Stimulated activated CD8-positive, alpha-beta memory T cell treated with anti-CD3 and anti-CD28 coated beads, Interleukin-15, amount 100 ng/mL, for 24 hours (primary cell): ENCODE measurements around the gene ACVR1.
"Not testable (repeated sequence)": the region's sequence is repeated elsewhere in the genome, so short reads cannot be mapped to it uniquely, and the experiment has no call there.

Experiments
- DNase-seq: peaks from one replicate; pipeline ENCODE4 v3.0.0-alpha.2; 2020; ENCODE audit warnings: low read depth

The ACVR1 gene

DNA sequence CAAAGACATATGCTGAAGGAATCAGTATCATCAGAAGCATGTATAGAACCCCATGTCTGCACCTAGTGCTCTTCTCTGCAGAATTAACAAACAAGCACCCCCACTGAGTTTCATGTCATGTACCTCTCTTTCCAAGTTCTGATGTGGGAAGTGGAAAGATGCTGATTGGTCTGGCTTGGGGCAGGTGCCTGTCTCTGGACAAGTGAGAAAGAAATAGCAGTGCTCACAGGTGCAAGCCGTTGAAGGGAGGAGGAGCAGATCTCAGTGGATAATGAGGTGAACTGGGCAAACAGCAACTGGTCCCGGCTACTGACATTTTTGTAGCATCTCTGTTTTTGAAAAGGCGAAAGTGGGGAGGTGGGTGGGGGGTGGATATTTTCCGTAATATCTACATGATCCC, 17.5 kb upstream of the ACVR1 start:
- no peak for DNase-seq

DNA sequence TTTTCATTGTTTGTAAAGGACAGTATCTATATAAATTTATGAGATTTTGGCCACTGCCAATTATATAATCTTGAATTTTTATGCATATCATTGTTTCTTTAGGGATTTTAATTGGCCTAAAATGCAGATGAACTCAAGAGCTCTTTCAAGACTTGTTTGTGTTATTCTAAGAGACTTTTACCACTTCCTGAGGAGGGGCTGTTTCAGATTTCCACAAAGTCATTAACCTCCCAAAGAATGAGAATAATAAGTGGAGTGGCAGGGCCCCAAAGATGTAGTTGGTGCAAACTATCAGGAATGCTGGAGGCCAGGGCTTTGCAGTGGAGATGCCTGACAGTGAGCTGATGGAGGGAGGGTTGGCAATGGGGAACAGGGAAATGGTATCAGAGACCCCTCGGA, 15.5 kb upstream of the ACVR1 start:
- no peak for DNase-seq

DNA sequence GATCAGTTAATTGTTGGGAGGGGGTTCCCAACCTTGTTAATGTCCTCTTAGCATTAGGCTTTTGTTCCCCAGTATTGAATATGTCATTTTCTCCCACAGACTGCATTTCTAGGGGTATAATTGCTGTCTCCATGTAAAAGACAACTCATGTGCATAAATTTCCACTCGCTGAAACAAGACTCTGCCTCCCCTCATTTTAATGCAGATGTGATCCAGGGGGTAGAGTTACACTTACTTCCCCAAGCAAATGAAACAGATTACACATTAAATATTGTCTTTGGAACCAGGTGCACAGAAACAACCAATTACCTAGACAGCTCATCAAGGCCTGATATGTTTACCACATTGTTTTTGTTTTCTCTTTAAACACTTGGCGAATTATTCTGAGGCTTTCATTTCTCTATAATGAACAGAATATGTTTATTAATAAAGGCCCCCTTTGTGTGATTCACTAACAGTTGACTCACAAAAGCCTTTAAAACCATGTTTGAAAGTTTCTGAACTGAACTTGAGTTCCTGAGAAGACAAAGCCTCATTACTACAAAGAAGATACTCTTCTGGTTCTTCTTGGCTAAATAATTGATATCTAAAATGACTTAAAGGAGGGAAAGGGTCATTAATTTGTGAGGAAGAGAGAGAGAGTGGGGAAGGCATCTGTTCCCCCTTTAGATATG, 15.0 kb upstream of the ACVR1 start:
- DNase-seq, result no peak

DNA sequence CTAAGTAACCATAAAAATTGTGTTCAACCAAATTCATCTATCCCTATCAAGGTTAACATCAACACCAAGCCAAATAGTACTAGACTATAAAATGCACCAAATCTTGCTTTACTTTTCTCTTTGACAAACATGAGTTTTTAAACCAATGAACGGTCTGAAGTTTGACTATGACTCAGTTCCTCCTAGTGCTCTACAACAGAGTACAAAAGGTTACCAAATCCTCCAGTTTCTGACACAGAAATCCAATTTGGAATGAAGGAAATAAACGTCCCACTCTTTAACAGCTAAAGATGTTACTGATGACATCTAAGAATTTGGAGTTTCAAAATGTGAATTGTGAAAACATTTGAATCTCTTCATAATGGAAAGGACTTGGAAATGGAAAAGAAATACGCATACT, 11.8 kb upstream of the ACVR1 start:
- no peak for DNase-seq

DNA sequence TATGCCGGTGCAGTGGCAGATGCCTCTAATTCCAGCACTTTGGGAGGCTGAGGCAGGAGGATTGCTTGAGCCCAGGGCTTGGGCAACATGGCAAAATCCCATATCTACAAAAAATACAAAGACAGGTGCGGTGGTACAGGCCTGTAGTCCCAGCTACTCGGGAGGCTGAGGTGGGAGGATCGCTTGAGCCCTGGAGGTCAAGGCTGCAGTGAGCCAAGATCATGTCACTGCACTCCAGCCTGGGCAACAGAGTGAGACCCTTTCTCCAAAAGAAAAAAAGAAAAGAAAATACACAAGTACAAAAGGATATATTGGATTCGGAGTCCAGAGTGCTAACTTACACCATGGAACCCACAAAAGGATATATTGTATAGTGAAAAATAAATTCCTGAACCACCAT, 8.4 kb upstream of the ACVR1 start:
- not testable (repeated sequence) for DNase-seq

DNA sequence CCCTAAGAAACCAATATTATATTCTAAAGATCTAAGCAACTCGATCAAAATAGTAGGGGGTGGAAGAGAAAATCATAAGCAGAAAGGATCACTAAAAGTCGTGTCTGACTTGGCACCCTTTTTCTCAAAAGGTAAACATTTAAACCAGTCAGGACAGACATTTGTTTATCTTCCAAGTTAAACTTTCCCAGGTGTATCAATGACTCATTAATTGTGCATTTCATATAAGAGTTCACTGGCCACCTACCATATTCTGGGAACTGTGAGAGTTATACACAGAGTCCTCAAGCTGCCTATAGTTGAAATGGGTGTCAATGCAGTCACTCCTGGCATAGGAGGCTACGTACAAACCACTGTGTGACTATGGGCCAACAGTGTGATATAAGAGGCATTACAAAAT, 4.8 kb upstream of the ACVR1 start:
- DNase-seq, result no peak

DNA sequence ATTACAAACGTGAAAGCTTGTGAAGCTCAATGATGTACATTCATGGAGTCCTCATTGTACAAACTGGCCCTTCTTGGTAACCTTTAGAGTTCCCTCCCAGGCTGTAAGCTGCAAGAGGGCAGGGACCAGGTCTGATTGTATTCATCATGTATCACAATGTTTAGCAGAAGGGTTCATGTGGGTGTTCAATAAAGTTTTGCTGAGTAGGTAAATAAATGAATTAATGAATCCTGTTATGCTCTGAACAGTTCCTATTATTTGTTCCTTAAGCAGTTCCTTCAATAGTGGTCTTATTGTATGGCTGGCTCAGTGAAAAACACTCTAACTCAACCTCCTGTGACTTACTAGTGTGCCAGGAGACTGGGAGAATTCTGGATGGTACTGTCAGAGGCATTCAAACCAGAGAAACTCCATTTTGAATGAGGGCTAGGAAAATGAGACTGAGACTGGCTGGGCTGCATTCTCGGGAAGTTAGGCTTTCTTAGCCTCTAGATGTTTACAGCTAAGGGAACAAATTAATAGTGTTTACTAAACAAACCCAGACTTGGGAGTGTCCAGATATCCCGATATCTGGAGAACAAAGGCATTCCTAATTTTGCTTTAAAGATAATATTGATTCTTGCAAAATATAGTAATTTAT, 1.8 kb upstream of the ACVR1 start:
- no peak for DNase-seq

DNA sequence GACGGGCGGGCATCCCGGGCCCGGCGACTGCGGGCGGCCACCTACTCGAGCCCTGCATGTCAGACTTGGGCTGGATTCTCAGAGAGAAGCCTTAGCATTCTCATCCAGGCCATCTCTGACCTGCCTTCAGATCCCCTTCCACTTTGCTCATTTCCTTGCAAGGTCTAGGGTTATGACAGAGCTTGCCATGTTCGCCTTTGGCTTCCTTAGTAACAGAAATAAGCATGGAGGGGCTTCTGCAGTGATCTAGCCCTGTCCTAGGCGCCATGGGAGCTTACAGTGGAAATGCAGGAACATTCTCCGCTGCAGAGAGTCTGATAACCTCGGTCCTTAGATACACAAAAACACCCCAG, 632 bp upstream of the ACVR1 start:
- no peak for DNase-seq

DNA sequence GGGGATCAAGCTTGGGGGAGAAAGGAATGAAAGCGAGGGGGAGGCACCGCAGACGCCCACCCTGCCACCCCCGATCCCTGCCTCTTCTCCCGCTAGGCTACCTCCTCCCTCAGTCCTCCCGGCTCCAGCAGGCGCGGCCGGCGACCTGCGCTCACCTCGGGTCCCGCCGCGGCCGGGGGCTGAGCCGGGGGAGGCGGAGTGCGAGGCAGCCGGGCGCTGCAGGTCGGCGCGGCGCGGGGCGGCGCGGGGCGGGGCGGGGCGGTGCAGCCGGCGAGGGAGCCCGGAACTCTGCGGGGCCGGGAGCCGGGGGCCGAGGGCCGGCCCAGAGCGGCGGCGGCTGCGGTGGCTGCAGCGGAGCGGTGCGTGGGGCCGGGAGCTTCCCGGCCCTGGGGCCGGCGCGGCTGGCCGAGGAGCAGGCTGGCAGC, 477 bp downstream of the ACVR1 start:
- no peak for DNase-seq

DNA sequence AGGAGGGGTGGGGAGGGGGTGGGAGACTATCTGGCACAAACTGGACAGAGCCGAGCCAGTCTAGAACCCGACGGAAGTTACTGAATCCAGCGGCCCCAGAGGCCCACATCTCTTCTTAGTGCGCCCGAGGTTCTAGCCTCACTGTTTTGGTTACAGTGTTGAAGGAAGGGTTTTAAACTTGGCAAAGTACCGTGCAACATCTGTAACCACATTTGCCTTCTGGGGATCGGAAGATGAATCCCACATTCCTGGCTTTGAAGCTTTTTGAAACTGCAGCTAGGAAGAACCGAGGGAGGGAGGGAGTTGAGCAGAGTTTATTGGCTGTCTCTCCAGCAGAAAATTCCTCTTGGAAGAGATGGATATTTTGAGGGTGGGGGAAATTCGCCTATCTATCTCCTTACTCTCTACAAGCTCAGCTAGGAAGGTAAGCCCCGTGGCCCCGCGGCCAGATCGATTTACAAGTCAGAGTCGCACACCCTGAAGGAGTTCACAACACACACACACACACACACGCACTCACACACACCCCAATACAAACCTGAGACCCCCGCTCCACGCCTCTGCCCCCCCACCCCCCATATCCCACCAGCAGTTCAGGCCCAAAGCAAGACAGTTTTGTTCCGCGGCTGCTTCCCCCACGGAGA, 1.0 kb downstream of the ACVR1 start:
- DNase-seq, result no peak

DNA sequence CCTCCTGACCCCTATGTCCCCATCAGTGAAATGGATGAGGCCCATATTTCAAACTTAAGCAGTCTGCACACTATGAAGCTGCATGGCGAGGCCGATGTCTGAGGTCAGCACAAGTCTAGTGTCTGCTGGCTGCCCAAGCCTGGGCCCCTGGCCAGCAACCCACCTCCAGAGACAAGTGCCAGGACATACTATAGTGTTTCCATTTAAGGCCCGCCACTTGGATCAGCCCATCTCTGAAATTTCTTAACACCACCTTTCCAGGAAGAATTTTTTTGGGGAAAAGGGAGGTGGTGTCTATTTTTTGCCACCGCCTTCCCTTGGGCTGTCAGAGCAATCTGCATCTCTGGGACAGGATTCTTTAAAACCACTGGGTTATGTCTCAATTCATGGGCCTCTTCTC, 1.8 kb downstream of the ACVR1 start:
- DNase-seq, result no peak

DNA sequence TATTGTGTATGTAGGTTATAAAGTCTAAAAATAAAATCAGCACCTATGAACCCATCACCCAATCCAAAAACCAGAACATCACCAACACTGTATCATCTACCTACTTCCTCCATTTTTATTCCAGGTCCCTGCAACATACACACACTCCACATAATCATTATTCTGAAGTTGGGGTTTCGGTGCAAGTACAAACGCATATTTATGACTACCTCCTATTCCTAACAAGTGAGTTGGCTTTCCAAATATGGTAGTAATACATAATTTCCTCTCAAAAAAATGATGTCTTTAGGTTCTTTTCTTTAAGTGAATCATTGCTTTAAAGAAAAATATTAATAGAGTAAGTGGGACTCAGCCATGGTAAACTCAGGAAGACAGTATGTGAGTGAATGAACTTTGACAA, 3.3 kb downstream of the ACVR1 start:
- DNase-seq, result no peak

DNA sequence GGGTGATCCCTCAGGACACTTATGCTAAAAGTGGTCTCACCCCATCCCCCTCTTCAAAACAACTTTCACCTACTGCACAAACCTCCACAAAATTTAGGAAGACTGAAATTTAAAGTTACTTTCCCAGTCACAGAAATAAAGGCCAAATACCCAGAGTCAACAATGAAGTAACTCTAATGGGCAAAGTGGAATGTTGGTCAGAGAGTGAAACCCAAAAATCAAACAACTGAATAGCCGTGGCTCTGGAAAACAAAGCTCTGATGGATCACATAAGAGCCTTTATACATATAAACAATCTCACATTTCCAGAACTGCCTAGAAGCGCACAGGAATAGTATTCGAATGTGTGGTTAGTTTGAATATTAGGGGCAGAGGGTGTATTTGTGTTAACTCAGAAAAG, 4.7 kb downstream of the ACVR1 start:
- no peak for DNase-seq

DNA sequence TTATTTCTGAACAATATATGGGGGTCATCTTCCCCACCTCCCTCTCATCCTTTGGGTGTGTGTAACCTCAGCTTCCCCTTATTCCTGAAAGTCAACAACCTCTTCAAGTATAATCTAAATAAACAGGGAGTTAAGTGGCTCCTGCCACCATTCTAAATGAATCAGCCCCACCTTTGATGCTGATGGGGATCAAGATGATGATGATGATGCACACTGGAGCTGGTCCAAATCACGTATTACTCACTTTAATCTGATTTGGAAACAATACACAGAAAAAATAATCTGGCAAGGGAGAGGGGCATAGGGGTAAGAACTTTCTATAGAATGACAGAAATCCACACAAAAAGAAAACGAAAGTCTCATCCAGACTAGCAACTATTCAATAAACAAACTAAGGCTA, 7.1 kb downstream of the ACVR1 start:
- DNase-seq, result no peak

DNA sequence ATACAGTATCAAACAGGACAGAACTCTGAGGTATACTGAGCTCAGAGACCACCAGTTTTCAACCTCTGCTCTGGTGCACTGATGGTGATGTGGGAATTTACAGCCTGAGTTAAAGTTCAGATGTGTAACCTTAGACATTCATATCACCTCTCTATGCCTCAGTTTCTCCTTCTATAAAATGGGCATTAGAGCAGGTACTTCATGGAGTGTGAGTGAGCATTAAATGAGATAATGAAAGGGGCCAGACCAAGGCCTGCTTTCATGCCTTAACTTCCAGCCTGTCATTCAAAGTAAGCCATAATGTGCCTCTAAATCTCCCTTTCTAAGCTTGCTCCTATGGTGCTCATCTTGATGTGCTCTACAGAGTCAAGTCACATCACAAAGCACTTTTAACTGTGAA, 8.4 kb downstream of the ACVR1 start:
- no peak for DNase-seq

DNA sequence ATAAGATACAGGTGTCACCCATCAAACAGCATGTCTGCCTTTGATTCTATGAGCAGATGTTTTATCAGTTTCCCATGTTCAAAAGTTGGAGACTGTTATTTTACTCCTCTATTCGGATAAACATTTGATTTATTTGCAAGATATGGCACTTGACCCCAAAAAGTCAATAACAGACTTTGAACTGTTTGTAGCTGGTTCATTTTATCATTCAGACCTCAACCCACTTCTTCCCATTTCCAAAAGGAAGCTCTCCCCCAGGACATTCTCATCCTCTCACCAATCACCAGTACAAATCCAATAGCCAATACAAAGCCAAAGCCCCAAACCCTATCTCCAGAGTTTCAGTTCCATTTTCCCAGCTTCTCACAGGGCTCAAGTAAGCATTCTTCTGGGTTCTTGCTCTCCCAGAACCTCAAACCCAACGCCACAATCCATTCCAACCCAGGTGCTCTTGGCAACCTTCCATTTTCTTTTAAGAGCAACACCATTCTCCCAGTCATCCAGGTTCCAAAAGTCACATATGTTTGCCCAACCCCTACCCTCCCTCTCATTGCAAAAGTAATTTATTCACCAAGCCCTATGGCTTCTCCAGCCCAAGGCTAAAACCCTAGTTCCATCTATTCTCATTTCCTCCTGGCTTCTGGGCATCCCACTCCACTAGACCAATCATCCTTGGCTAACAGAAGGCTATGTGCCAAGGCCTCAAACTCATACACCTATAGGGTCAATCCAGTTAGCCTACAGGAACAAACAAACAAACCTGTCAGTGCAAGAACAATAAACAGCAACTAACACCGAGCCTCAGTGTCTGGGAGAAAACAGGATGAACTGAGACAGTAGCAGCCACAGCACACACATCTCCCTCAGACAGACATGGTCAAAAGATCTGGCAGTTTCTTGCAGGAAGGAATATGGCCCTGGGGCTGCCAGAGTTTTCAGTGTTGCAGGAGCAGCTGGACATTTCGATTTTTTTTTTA, 9.2 kb downstream of the ACVR1 start:
- DNase-seq, result no peak

DNA sequence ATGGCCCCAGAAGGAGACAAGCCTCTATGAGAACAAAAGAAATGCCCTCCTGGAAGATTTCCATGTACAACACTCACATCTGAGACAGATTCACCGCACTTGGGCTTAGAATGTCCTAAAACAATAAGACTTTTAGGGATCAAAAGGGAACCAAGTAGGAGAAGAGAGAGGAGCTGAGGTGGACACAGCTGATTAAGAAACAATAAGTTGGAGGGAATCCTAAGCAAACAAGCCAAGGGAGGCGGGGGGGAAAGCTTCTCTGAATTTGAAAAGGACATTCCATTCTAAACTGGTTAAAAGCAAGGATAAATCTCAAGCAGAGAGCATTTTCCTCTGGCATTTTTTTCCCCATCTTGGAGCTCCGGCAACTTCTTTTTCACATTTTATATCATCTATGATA, 9.9 kb downstream of the ACVR1 start:
- no peak for DNase-seq

DNA sequence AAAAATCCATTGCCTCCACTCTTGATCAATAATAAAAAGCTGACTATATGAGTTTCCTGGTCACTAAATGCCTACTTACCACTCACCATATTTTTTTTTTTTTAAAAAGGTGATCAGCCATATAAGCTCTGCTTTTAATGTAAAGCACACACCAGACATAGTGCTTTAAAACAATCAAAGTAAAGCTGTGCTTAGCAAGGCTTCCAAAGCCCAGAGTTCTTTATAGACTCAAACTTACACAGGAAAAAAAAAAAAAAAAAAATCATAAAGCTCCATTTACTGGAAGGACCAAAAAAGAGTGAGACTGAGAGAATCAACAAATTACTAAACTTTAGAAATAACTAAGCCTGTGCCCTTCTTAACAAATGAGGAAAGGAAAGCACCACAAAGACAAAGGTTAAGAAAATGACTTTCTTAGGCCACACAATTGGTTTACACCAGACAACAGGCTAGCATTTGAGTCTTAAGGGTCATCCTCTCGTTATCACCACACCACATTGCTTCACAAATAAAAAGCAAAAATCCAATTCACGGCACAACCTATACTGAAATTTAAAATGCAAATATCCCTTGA, 11.2 kb downstream of the ACVR1 start:
- DNase-seq, result no peak

DNA sequence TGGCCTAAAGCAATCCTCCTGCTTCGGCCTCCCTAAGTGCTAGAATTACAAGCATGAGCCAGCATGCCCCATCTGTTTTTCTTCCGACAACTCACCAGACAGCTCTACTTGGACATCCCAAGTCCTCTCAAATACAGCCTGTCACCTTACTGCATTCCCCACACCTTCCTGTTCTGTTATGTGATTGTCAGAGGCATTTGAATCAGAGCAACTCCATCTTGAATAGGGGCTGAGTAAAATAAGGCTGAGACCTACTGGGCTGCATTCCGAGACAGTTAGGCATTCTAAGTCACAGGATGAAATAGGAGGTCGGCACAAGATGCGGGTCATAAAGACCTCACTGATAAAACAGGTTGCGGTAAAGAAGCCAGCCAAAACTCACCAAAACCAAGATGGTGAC, 17.3 kb downstream of the ACVR1 start:
- DNase-seq, result no peak

DNA sequence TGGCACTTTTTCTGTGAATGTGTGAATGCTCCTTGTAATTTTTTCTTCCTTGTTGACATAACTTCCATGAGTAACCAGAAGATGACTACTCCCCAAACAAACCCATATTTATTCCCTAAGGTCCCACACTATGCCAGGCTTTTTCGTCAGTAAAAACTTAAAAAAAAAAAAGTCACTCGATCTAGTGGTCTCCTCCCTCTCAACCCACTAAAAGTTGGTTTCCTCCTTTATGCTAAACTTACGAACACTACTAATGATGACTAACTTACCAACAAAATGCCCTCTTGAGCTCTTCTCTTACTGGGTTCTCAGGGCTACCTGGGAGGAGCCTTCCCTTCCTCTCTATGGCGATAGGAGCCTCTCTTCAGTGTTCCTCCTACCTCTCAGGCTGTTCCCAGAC, 18.2 kb downstream of the ACVR1 start:
- DNase-seq, result no peak

DNA sequence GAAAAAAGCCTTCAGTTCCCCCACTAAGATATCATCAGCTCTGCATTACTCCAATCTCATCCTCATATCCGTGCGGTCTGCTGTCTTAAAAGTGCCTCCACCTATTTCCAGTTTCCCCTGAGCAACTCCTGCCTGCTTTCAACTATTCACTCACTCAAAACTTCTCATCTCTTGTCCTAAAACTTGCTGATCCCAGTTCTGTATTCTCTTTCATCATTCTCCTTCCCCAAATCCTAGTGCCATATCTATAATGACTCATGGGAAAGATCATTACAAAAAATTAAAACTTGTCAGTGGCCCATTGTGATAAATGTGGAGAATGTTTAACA, 20.0 kb downstream of the ACVR1 start:
- DNase-seq, result no peak

DNA sequence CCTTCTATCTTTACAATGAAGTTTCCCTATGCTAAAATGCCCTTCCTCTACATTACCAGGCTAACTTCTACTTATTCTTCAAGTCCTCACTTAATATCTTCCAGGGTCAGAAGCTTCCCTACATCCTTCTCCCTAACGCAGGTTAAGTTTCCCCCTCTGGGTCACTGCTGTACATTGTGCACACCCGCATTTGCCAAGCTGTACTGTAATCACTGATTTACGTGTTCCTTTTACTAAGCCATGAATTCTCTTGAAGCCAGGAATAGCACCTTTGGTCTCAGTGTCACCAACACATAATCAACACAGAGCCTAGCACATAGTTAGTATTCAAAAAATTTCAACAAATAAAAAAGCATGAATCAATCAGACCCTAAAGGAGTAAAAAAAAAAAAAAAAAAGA, 22.3 kb downstream of the ACVR1 start:
- no peak for DNase-seq

DNA sequence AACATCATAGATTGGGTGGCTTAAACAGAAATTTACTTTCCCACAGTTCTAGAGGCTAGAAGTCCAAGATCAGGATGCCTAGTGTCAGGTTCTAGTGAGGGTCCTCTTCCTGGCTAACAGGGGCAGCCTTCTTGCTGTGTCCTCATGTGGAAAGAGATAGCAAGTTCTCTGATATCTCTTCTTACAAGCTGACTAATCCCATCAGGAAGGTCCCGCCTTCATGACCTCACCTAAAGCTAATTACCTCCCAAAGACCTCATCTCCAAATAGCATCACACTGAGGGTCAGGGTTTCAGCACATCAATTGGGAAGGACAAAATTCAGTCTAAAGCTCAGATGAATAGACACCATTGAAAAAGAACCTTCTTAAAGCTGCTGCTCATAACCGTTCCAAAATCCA, 22.9 kb downstream of the ACVR1 start:
- no peak for DNase-seq
